CD8-positive, alpha-beta memory T cell (primary cell): ENCODE data around the gene FHIT. TPM values are rescaled to one million over a fixed set of nuclear protein-coding genes. Genes with fewer than 3 reads are reported as not detected.

ENCODE experiments used
- CTCF ChIA-PET: fragments of 350-600 bp; sonication (Branson Sonifier 250); formaldehyde crosslinking; loops from one replicate; lab custom pipeline; 2021; ENCODE audit warnings: antibody characterized with exemption; lab: Charles Lee
- POLR2A ChIA-PET: fragments of 350-600 bp; sonication (Branson Sonifier 250); formaldehyde crosslinking; loops from one replicate; lab custom pipeline; 2021; ENCODE audit warnings: antibody characterized with exemption; lab: Charles Lee
- DNase-seq, 5 donors: peaks; one replicate each; pipeline versions ENCODE4 v3.0.0 to v3.0.0-alpha.2; 2020 to 2022; ENCODE audit warnings: mixed read lengths in 1 of 5
- H3K27ac ChIP-seq: one replicate; pipeline ENCODE4 v1.7.0; 2013; ENCODE audit warnings: low read depth, mild to moderate bottlenecking, low read length, moderate library complexity
- H3K27me3 ChIP-seq: 2 replicates; pipeline ENCODE4 v1.7.0; 2013; ENCODE audit warnings: low read length, mild to moderate bottlenecking; ENCODE audit not compliant: insufficient read depth, poor library complexity, severe bottlenecking
- H3K36me3 ChIP-seq: 2 replicates; pipeline ENCODE4 v1.7.0; 2013; ENCODE audit warnings: mild to moderate bottlenecking, low read length, moderate library complexity; ENCODE audit not compliant: insufficient read depth
- H3K4me1 ChIP-seq: 2 replicates; pipeline ENCODE4 v1.7.0; 2013; ENCODE audit warnings: mild to moderate bottlenecking, low read length, moderate library complexity; ENCODE audit not compliant: insufficient read depth
- H3K4me3 ChIP-seq: 2 replicates; pipeline ENCODE4 v1.7.0; 2013; ENCODE audit warnings: mild to moderate bottlenecking, low read length
- H3K9me3 ChIP-seq: 2 replicates; pipeline ENCODE4 v1.7.0; 2013; ENCODE audit warnings: mild to moderate bottlenecking, low read length
- H3K27ac Mint-ChIP-seq, 8 donors: one replicate each; pipeline ENCODE4 v1.8.0; 2020 to 2021; ENCODE audit warnings: mixed read lengths in 8 of 8, mild to moderate bottlenecking in 6 of 8, inconsistent platforms in 3 of 8, moderate library complexity in 3 of 8
- H3K27me3 Mint-ChIP-seq, 2 donors: one replicate each; pipeline ENCODE4 v1.8.0; 2020 to 2021; ENCODE audit warnings: mixed read lengths in 2 of 2, mild to moderate bottlenecking in 1 of 2, moderate library complexity in 1 of 2
- H3K36me3 Mint-ChIP-seq, 3 donors: one replicate each; pipeline ENCODE4 v1.8.0; 2020 to 2021; ENCODE audit warnings: mixed read lengths in 3 of 3, inconsistent platforms in 1 of 3, mild to moderate bottlenecking in 1 of 3
- H3K4me1 Mint-ChIP-seq, 3 donors: one replicate each; pipeline ENCODE4 v1.8.0; 2020 to 2021; ENCODE audit warnings: mixed read lengths in 3 of 3, inconsistent platforms in 1 of 3, mild to moderate bottlenecking in 1 of 3
- H3K4me3 Mint-ChIP-seq, 7 donors: one replicate each; pipeline ENCODE4 v1.8.0; 2020 to 2021; ENCODE audit warnings: mixed read lengths in 7 of 7, mild to moderate bottlenecking in 6 of 7, moderate library complexity in 4 of 7, inconsistent platforms in 2 of 7
- H3K9me3 Mint-ChIP-seq, 5 donors: one replicate each; pipeline ENCODE4 v1.8.0; 2020 to 2022; ENCODE audit warnings: mixed read lengths in 5 of 5, mild to moderate bottlenecking in 3 of 5, moderate library complexity in 2 of 5, inconsistent platforms in 1 of 5
- polyA plus RNA-seq: library from polyadenylated mRNA; unstranded; fragments of 300-500 nt; fragmentation: Illumina TruSeq; gene quantifications from one replicate; pipeline ENCODE4 v1.2.3, GENCODE V29; 2021
- total RNA-seq, 2 experiments: library from RNA; stranded (reverse); gene quantifications; one replicate each; pipeline ENCODE4 v1.2.3, GENCODE V29; 2021

Gene FHIT
- total and polyA plus RNA-seq, 3 experiments from 2014 or later = 4.1 to 7.4 (median 4.2) TPM

DNA sequence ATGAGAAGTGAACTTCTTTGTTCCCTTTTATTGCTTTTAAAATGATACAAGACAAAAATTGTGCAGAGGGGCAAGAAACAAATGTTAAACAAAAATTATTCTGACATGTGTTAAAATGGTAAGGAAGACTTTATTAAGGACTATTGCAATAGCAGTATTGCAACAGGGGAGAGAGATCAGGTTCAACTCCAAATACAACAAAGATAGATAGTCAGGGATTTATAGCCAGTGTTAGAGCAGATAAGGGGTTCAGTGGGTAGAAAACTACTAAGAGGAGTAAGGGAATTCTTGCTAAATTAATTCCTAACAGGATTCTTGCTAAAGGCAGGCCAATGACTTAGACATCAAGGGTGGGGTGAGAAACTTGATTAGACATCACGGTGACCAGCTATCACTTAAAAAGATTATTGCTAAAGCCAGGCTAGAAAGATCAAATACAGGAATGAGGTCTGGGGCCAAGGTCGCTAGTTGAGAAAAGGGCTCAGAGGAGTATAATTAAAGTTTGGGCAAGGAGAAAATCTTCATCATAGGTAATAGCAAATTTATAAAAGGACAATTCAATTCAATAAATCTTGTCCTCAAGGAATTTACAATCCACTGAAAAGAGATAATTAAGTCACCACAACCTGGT, 81.5 kb downstream of the FHIT start:
- Mint-ChIP-seq H3K27ac (no peak overlapping the region), H3K4me1 (no peaks in the 10 kb centered on the region), H3K27me3 (no peaks in the 10 kb centered on the region), H3K4me3 (no peak overlapping the region), H3K9me3 (peaks cover 0 to 15% (median 7%) of the 10 kb centered on the region in 5 donors), H3K36me3 (peaks cover 0 to 25% (median 11%) of the 10 kb centered on the region in 3 donors)
- POLR2A ChIA-PET = no interaction called here
- Histone ChIP-seq H3K4me3 (no peak overlapping the region), H3K27ac (no peak overlapping the region), H3K27me3 (no peaks in the 10 kb centered on the region), H3K9me3 (no peaks in the 10 kb centered on the region), H3K36me3 (no peaks in the 10 kb centered on the region), H3K4me1 (no peaks in the 10 kb centered on the region)
- no peak for DNase-seq
- CTCF ChIA-PET = no interaction called here

DNA sequence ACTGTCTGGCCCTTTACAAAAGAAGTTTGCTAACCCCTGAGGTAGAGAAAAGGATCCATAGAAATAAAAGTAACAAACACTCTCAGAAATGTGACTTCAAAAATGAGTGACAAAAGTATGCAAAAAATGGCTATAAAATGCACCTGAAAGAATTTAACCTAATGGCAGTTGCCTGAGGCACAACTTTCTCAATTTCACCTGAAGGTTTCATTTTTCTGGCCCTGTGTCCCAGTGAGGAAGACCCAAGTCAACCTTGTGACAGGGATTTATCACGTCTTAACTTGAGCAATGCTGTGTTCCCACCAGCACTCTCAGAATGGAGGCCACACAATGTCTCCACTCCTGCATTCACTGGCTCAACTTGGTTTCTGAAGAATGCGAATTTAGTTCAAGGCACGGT, 83.0 kb downstream of the FHIT start:
- no peaks in the 10 kb centered on the region for H3K4me1 ChIP-seq
- Mint-ChIP-seq H3K4me3 (no peak overlapping the region), H3K9me3 (peaks cover 0 to 18% (median 9%) of the 10 kb centered on the region in 5 donors), H3K27me3 (no peaks in the 10 kb centered on the region), H3K4me1 (no peaks in the 10 kb centered on the region), H3K36me3 (peaks cover 0 to 32% (median 12%) of the 10 kb centered on the region in 3 donors), H3K27ac (no peak overlapping the region)
- ChIA-PET POLR2A (no interaction called here), CTCF (no interaction called here)
- H3K27me3 ChIP-seq = no peaks in the 10 kb centered on the region
- no peak overlapping the region for H3K27ac ChIP-seq
- no peak overlapping the region for H3K4me3 ChIP-seq
- DNase-seq = no peak
- no peaks in the 10 kb centered on the region for H3K9me3 ChIP-seq
- no peaks in the 10 kb centered on the region for H3K36me3 ChIP-seq

DNA sequence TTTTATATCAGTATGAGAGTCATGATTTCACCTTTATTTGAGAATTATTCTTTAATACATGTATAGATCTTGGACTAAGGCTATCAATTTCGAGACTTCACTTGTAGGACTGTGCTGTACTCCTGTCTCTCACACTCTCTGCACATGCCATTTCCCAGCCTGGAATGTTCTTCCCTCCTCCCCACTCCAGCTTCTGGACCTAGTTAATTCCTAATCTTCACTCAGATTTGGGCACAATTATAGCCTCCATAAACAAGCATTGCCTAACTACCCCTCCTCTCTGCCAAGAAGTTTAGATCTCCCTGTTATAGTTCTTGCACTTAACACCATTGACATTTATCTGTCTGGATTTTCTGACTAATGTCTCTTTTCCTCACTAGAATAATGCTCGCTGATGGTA, 88.3 kb downstream of the FHIT start:
- no peaks in the 10 kb centered on the region for H3K36me3 ChIP-seq
- POLR2A ChIA-PET = no interaction called here
- H3K4me3 Mint-ChIP-seq = no peak overlapping the region
- H3K27me3 Mint-ChIP-seq = no peaks in the 10 kb centered on the region
- peaks cover 0 to 30% (median 12%) of the 10 kb centered on the region in 3 donors for H3K36me3 Mint-ChIP-seq
- H3K9me3 ChIP-seq = no peaks in the 10 kb centered on the region
- no peaks in the 10 kb centered on the region for H3K27me3 ChIP-seq
- CTCF ChIA-PET = no interaction called here
- no peak overlapping the region for H3K27ac Mint-ChIP-seq
- H3K4me1 Mint-ChIP-seq = no peaks in the 10 kb centered on the region
- H3K9me3 Mint-ChIP-seq = peaks cover 0 to 21% (median 11%) of the 10 kb centered on the region in 5 donors
- no peak overlapping the region for H3K27ac ChIP-seq
- H3K4me1 ChIP-seq = no peaks in the 10 kb centered on the region
- no peak for DNase-seq
- H3K4me3 ChIP-seq = no peak overlapping the region

DNA sequence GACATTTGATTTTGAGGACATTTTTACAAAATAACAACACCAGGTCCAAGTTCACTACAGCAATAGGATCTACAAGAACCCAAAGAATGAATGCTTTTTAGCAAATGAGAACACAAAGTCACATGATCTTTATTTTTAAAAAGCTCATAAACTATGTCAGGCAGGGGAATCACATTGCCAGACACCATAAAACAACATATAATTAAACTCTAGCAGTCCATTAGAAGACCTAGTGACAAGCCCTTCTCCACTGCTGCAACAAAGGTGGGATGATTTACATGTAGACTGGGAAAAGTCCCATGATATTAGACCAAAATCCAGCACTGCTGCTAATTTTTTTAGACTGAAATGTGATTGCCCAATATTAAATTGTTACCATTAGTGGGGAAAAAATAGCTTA, 92.6 kb downstream of the FHIT start:
- Histone ChIP-seq H3K27me3 (no peaks in the 10 kb centered on the region), H3K27ac (no peak overlapping the region), H3K4me1 (no peaks in the 10 kb centered on the region), H3K4me3 (no peak overlapping the region), H3K9me3 (no peaks in the 10 kb centered on the region), H3K36me3 (no peaks in the 10 kb centered on the region)
- Mint-ChIP-seq H3K4me1 (no peaks in the 10 kb centered on the region), H3K36me3 (peaks cover 0 to 7% (median 0%) of the 10 kb centered on the region in 3 donors), H3K27me3 (no peaks in the 10 kb centered on the region), H3K9me3 (peaks cover 0 to 12% (median 2%) of the 10 kb centered on the region in 5 donors), H3K27ac (no peak overlapping the region), H3K4me3 (no peak overlapping the region)
- CTCF ChIA-PET = no interaction called here
- POLR2A ChIA-PET = no interaction called here
- DNase-seq = no peak

DNA sequence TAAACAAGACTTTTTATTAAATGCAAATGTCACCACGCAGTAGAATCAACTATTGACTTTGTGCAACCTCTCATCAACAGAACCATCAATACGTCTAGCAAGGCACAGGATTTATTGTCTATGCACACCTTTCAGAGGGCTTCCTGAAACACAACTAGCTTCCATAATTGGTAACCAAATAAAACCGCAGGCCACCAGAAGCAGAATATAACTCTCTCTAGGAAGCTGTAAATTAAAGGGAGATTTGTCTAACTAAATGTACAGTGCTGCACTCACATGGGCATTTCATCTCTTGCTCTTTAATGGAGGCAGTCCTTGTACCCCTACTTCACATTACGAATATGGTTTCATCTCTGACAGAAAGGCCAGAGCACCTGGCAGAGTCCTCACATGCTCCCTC, 93.0 kb downstream of the FHIT start:
- no peaks in the 10 kb centered on the region for H3K9me3 ChIP-seq
- Mint-ChIP-seq H3K4me3 (no peak overlapping the region), H3K36me3 (peaks cover 0 to 7% (median 0%) of the 10 kb centered on the region in 3 donors), H3K27ac (no peak overlapping the region), H3K4me1 (no peaks in the 10 kb centered on the region), H3K9me3 (peaks cover 0 to 14% (median 2%) of the 10 kb centered on the region in 5 donors), H3K27me3 (no peaks in the 10 kb centered on the region)
- no peak overlapping the region for H3K4me3 ChIP-seq
- ChIA-PET CTCF (no interaction called here), POLR2A (no interaction called here)
- H3K36me3 ChIP-seq = no peaks in the 10 kb centered on the region
- H3K27ac ChIP-seq = no peak overlapping the region
- no peak for DNase-seq
- H3K27me3 ChIP-seq = no peaks in the 10 kb centered on the region
- no peaks in the 10 kb centered on the region for H3K4me1 ChIP-seq

DNA sequence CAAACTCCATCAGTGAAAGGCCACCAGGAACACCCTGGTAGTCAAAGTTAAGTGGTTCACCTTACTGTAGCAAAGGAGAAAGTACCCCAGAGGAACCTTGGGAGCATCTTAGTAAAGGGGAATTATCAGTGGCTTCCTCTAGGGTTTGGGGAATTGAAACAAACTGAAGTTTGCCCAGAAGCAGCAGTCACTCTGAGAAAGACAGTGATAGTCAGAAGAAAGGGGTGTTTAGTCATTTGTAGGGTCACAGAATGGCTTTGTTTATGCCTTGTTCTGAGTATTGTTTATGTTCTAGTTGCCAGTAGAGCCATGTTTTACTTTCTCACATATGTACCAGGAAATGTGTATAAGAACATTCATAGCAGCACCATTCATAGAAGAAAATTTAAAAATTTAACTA, 93.8 kb downstream of the FHIT start:
- Mint-ChIP-seq H3K27ac (no peak overlapping the region), H3K4me1 (no peaks in the 10 kb centered on the region), H3K27me3 (no peaks in the 10 kb centered on the region), H3K36me3 (peaks cover 0 to 3% (median 0%) of the 10 kb centered on the region in 3 donors), H3K9me3 (peaks cover 0 to 14% (median 2%) of the 10 kb centered on the region in 5 donors), H3K4me3 (no peak overlapping the region)
- no peak overlapping the region for H3K27ac ChIP-seq
- POLR2A ChIA-PET = no interaction called here
- H3K27me3 ChIP-seq = no peaks in the 10 kb centered on the region
- CTCF ChIA-PET = no interaction called here
- no peak for DNase-seq
- H3K4me1 ChIP-seq = no peaks in the 10 kb centered on the region
- H3K4me3 ChIP-seq = no peak overlapping the region
- no peaks in the 10 kb centered on the region for H3K9me3 ChIP-seq
- H3K36me3 ChIP-seq = no peaks in the 10 kb centered on the region

DNA sequence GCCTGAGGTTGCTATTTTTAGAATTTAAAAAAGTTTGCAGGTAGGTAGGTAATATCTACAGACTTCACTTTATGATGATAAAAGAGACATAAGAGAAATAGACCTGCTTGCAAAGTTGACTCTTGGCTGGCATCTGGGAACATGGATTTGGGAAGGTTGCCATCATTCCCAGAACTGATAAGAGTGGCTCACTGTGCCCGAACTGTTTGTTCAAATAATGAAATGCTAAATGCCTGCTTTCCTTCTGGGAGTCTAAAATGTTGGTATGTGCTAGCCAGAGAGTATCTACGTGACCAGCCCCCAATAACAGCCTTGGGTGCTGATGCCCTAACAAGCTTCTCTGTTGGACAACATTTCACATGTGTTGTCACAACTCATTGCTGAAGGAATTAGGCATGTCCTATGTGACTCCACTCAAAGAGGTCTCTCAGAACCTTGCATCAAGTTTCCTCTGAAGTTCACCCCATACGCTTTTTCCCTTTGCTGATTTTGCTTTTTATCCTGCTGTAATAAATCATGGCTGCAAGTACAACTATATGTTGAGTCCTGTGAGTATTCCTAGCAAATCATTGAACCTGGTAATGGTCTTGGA, 95.5 kb downstream of the FHIT start:
- Mint-ChIP-seq H3K27me3 (no peaks in the 10 kb centered on the region), H3K27ac (no peak overlapping the region), H3K9me3 (peaks cover 0 to 22% (median 2%) of the 10 kb centered on the region in 5 donors), H3K4me3 (no peak overlapping the region), H3K4me1 (no peaks in the 10 kb centered on the region), H3K36me3 (peaks cover 0 to 3% (median 1%) of the 10 kb centered on the region in 3 donors)
- H3K27ac ChIP-seq = no peak overlapping the region
- no peaks in the 10 kb centered on the region for H3K9me3 ChIP-seq
- H3K36me3 ChIP-seq = no peaks in the 10 kb centered on the region
- no peak overlapping the region for H3K4me3 ChIP-seq
- ChIA-PET POLR2A (no interaction called here), CTCF (no interaction called here)
- no peaks in the 10 kb centered on the region for H3K27me3 ChIP-seq
- H3K4me1 ChIP-seq = no peaks in the 10 kb centered on the region
- DNase-seq = no peak

DNA sequence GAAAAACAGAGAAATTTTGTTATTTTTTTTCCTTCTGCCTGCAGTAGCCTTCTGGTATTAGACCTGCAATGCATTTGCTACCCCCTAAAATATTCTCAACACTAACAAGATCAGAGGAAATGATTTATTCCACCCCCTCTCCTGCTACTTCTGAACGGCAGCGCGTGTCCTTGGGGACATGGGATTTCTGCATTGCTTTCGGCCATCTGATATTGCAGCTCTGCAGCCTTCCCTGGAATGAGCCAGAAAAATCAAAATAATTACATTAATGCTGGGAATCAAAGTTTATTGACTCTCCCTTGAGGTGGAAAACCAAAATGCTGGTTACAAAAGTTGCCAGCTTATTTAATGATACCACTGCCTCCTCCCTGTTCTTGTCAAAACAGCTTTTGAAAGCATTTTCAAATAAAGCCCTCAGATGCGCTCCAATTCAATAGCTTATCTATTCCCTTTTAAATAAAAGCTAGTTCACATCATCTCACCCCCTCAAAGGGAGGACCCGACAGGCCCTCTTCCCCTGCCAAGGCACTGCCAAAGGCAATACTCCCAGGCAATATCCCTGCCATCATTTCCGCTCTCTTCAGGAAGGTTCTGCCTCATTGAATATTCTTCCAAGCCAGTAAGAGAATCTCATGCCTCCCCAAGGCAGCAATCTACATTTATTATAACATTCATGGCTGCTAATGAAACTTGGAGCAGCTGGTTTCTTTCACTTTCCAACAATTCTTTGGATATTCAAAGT, 96.6 kb downstream of the FHIT start:
- Histone ChIP-seq H3K4me3 (no peak overlapping the region), H3K9me3 (no peaks in the 10 kb centered on the region), H3K36me3 (no peaks in the 10 kb centered on the region), H3K27me3 (no peaks in the 10 kb centered on the region), H3K27ac (no peak overlapping the region), H3K4me1 (no peaks in the 10 kb centered on the region)
- POLR2A ChIA-PET = no interaction called here
- H3K4me1 Mint-ChIP-seq = no peaks in the 10 kb centered on the region
- DNase-seq = no peak
- no peak overlapping the region for H3K4me3 Mint-ChIP-seq
- peaks cover 0 to 3% (median 1%) of the 10 kb centered on the region in 3 donors for H3K36me3 Mint-ChIP-seq
- no peaks in the 10 kb centered on the region for H3K27me3 Mint-ChIP-seq
- CTCF ChIA-PET = no interaction called here
- H3K27ac Mint-ChIP-seq = no peak overlapping the region
- peaks cover 0 to 27% (median 2%) of the 10 kb centered on the region in 5 donors for H3K9me3 Mint-ChIP-seq
